Measurements from ENCODE around the gene ACTA2. TPM values are rescaled to one million over a fixed set of nuclear protein-coding genes. Genes with fewer than 3 reads are reported as not detected.

ACTA2 gene
- total RNA-seq, 4 donors from 2014 or later = 73.6 to 123 (median 115) TPM

- no peak for TF ChIP-seq CTCF (IDR thresholded peaks at IDR 0.05; ENCODE audit: low read depth)
Observed at GRCh38 chr10:88981435-88981834, 28.9 kb upstream of the ACTA2 start.

GRCh38 chr10:88980800-88981199 lies 28.2 kb upstream of the ACTA2 start:
- TF ChIP-seq CTCF (IDR thresholded peaks at IDR 0.05; ENCODE audit: low read depth) = no peak

- TF ChIP-seq CTCF (IDR thresholded peaks at IDR 0.05; ENCODE audit: low read depth) = no peak
Observed at GRCh38 chr10:88980247-88980646, 27.7 kb upstream of the ACTA2 start.

GRCh38 chr10:88979603-88980002 lies 27.0 kb upstream of the ACTA2 start:
- TF ChIP-seq CTCF (IDR thresholded peaks at IDR 0.05; ENCODE audit: low read depth) = no peak

GRCh38 chr10:88979153-88979562 lies 26.6 kb upstream of the ACTA2 start:
- TF ChIP-seq CTCF (IDR thresholded peaks at IDR 0.05; ENCODE audit: low read depth) = no peak

- TF ChIP-seq CTCF (IDR thresholded peaks at IDR 0.05; ENCODE audit: low read depth) = no peak
Observed at GRCh38 chr10:88978463-88978862, 25.9 kb upstream of the ACTA2 start.

GRCh38 chr10:88975377-88975720 lies 22.8 kb upstream of the ACTA2 start:
- TF ChIP-seq CTCF (IDR thresholded peaks at IDR 0.05; ENCODE audit: low read depth) = no peak

All from subcutaneous adipose tissue (tissue), 4 donors.